Activated CD4-positive, alpha-beta T cell treated with anti-CD3 and anti-CD28 coated beads, Interleukin-2, Interleukin-6, amounts not matched to agents 100 ng/mL and 50 ng/mL, durations not matched to agents 16 hours and 8 hours (primary cell): ENCODE results near the gene TES.
"Not testable (repeated sequence)": the region's sequence is repeated elsewhere in the genome, so short reads cannot be mapped to it uniquely, and the experiment has no call there.

Experiments used
- DNase-seq: peaks from one replicate; pipeline ENCODE4 v3.0.0-alpha.2; 2020

TES gene

GRCh38 chr7:116292381-116292780 lies 82.0 kb downstream of the TES start:
- no peak for DNase-seq

DNA sequence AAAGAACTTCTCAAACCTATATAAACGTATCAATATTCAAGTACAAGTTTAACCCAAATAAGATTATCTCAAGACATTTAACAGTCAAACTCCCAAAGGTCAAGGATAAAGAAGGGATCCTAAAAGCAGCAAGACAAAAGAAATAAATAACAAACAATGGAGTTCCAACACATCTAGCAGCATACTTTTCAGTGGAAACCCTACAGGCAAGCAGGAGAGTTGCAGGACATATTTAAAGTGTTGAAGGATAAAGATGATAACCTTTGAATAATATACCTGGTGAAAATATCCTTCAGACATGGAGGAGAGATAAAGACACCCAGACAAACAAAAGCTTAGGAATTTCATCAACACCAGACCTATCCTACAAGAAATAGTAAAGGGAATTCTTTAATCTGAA lies 82.8 kb downstream of the TES start:
- no peak for DNase-seq

GRCh38 chr7:116293633-116294032 lies 83.3 kb downstream of the TES start:
- no peak for DNase-seq

DNA sequence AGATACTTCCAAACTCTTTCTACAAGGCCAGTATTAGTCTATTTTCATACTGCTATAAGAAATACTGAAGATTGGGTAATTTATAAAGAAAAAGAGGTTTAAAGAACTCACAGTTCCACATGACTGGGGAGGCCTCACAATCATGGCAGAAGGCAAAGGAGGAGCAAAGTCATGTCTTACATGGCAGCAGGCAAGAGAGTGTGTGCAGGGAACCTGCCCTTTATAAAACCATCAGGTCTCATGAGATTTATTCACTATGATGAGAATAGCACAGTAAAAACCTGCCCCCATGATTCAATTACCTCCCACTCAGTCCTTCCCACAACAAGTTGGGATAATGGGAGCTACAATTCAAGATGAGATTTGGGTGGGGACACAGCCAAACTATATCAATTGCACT lies 85.6 kb downstream of the TES start:
- DNase-seq = not testable (repeated sequence)

GRCh38 chr7:116298055-116298454 lies 87.7 kb downstream of the TES start:
- no peak for DNase-seq

- no peak for DNase-seq
Observed at GRCh38 chr7:116298576-116298975, 88.2 kb downstream of the TES start.

- no peak for DNase-seq
Observed at GRCh38 chr7:116305485-116306408, 95.4 kb downstream of the TES start.

GRCh38 chr7:116306409-116307048 lies 96.2 kb downstream of the TES start:
- no peak for DNase-seq

GRCh38 chr7:116307253-116307652 lies 96.9 kb downstream of the TES start:
- DNase-seq = no peak
